HepG2 (cell line): ENCODE data around the gene RBM8A. TPM values are rescaled to one million over a fixed set of nuclear protein-coding genes. Genes with fewer than 3 reads are reported as not detected.

Experiments used
- AKAP8 ChIP-seq: sonication (generic); formaldehyde crosslinking; IDR thresholded peaks from 2 replicates; pipeline ENCODE4 v1.5.1; 2020; ENCODE audit warnings: mild to moderate bottlenecking, missing genetic modification reagents
- IRX3 ChIP-seq: sonication (generic); formaldehyde crosslinking; IDR thresholded peaks from 2 replicates; pipeline ENCODE4 v1.8.1; 2023; ENCODE audit warnings: mild to moderate bottlenecking, low read depth, missing genetic modification reagents, borderline replicate concordance
- JUN ChIP-seq: sonication (generic); formaldehyde crosslinking; IDR thresholded peaks from 2 replicates; pipeline ENCODE4 v1.4.0; 2020; ENCODE audit warnings: mild to moderate bottlenecking, missing genetic modification reagents
- KAT7 ChIP-seq: IDR thresholded peaks from 2 replicates; pipeline ENCODE4 v1.6.1; 2018; ENCODE audit warnings: borderline replicate concordance, missing compliant biosample characterization
- MZF1 ChIP-seq: sonication (generic); formaldehyde crosslinking; IDR thresholded peaks from 2 replicates; pipeline ENCODE4 v1.8.1; 2023; ENCODE audit warnings: mild to moderate bottlenecking, missing genetic modification reagents, borderline replicate concordance
- NFKB2 ChIP-seq: sonication (generic); formaldehyde crosslinking; IDR thresholded peaks from 2 replicates; pipeline ENCODE4 v1.4.0; 2020; ENCODE audit warnings: missing genetic modification reagents, borderline replicate concordance
- NR2F2 ChIP-seq: IDR thresholded peaks from 2 replicates; pipeline ENCODE4 v1.6.1; 2012; ENCODE audit warnings: low read depth, inconsistent platforms, borderline replicate concordance
- NR2F6 ChIP-seq, 2 experiments: IDR thresholded peaks; 2 replicates each; pipeline ENCODE4 v1.6.1; 2016; ENCODE audit warnings: antibody characterized with exemption in 1 of 2, mild to moderate bottlenecking in 1 of 2
- PHF21A ChIP-seq: sonication (generic); formaldehyde crosslinking; IDR thresholded peaks from 2 replicates; pipeline ENCODE4 v1.5.0; 2020; ENCODE audit warnings: mild to moderate bottlenecking, missing genetic modification reagents
- POLR2G ChIP-seq: fragments of 200-400 bp; formaldehyde crosslinking; IDR thresholded peaks from 2 replicates; pipeline ENCODE4 v1.6.1; 2018; ENCODE audit warnings: mild to moderate bottlenecking, low read depth, low read length, moderate library complexity
- RELA ChIP-seq: sonication (generic); formaldehyde crosslinking; IDR thresholded peaks from 2 replicates; pipeline ENCODE4 v1.4.0; 2020; ENCODE audit warnings: missing genetic modification reagents
- RXRA ChIP-seq: sonication (generic); formaldehyde crosslinking; IDR thresholded peaks from 2 replicates; pipeline ENCODE4 v1.5.1; 2020; ENCODE audit warnings: missing genetic modification reagents
- SNAPC4 ChIP-seq: sonication (generic); formaldehyde crosslinking; IDR thresholded peaks from 2 replicates; pipeline ENCODE4 v1.4.0; 2020; ENCODE audit warnings: mild to moderate bottlenecking, missing genetic modification reagents
- SP1 ChIP-seq, 2 experiments: fragments of 450-650 bp in 1 of 2; sonication (generic) in 1 of 2; formaldehyde crosslinking in 1 of 2; IDR thresholded peaks; 2 replicates each; pipeline versions ENCODE4 v1.4.0 to v1.6.1; 2016 to 2020; ENCODE audit warnings: missing genetic modification reagents in 1 of 2
- SPEN ChIP-seq: sonication (generic); formaldehyde crosslinking; IDR thresholded peaks from 2 replicates; pipeline ENCODE4 v1.5.1; 2020; ENCODE audit warnings: low read depth, mild to moderate bottlenecking, missing genetic modification reagents
- TEAD3 ChIP-seq: optimal IDR thresholded peaks from 2 replicates; pipeline ENCODE3; 2016; ENCODE audit warnings: borderline replicate concordance
- XBP1 ChIP-seq: sonication (generic); formaldehyde crosslinking; IDR thresholded peaks from 2 replicates; pipeline ENCODE4 v1.5.0; 2020; ENCODE audit warnings: missing genetic modification reagents
- ZC3H13 ChIP-seq: sonication (generic); formaldehyde crosslinking; IDR thresholded peaks from 2 replicates; pipeline ENCODE4 v1.8.1; 2023; ENCODE audit warnings: mild to moderate bottlenecking, missing genetic modification reagents, moderate library complexity
- ZNF446 ChIP-seq: sonication (generic); formaldehyde crosslinking; IDR thresholded peaks from 2 replicates; pipeline ENCODE4 v1.5.0; 2020; ENCODE audit warnings: mild to moderate bottlenecking, missing genetic modification reagents
- ZNF589 ChIP-seq: sonication (generic); formaldehyde crosslinking; conservative IDR thresholded peaks from 2 replicates; pipeline ENCODE4 v1.8.0; 2022; ENCODE audit warnings: mild to moderate bottlenecking, moderate library complexity, missing genetic modification reagents
- polyA plus RNA-seq, 8 experiments: library from polyadenylated mRNA; depleted of rRNA in 3 of 8; stranded (reverse) in 7 of 8; unstranded in 1 of 8; fragments of >200 nt; fragmentation: Illumina TruSeq in 4 of 8; extraction: Trizol in 4 of 8; gene quantifications; 2 replicates each; pipeline versions ENCODE4 v1.2.1 to v1.2.3, GENCODE V29; 2011 to 2016; ENCODE audit warnings: low read depth in 4 of 8, missing spikeins in 1 of 8, mixed read lengths in 1 of 8; ENCODE audit not compliant: insufficient read depth in 1 of 8
- total RNA-seq, 5 experiments: library from RNA; depleted of rRNA; stranded (reverse); fragments of >200 nt; fragmentation: Illumina TruSeq; extraction: Trizol; gene quantifications; 2 replicates each; pipeline ENCODE4 v1.2.3, GENCODE V29; 2016; ENCODE audit warnings: low read depth in 1 of 5
- TF ChIP-seq, protein P1 (sequence below): sonication (generic); formaldehyde crosslinking; IDR thresholded peaks from 2 replicates; pipeline ENCODE4 v1.4.0; 2020; ENCODE audit warnings: missing genetic modification reagents, mild to moderate bottlenecking, borderline replicate concordance
- TF ChIP-seq, protein P2 (sequence below): sonication (generic); formaldehyde crosslinking; IDR thresholded peaks from 2 replicates; pipeline ENCODE4 v1.4.0; 2020; ENCODE audit warnings: mild to moderate bottlenecking, missing genetic modification reagents

The RBM8A gene
- total and polyA plus RNA-seq, 2 of the 13 experiments (the other 11 are each of a cell fraction or from before 2014, with no cell fraction given): 106 to 162 TPM

DNA sequence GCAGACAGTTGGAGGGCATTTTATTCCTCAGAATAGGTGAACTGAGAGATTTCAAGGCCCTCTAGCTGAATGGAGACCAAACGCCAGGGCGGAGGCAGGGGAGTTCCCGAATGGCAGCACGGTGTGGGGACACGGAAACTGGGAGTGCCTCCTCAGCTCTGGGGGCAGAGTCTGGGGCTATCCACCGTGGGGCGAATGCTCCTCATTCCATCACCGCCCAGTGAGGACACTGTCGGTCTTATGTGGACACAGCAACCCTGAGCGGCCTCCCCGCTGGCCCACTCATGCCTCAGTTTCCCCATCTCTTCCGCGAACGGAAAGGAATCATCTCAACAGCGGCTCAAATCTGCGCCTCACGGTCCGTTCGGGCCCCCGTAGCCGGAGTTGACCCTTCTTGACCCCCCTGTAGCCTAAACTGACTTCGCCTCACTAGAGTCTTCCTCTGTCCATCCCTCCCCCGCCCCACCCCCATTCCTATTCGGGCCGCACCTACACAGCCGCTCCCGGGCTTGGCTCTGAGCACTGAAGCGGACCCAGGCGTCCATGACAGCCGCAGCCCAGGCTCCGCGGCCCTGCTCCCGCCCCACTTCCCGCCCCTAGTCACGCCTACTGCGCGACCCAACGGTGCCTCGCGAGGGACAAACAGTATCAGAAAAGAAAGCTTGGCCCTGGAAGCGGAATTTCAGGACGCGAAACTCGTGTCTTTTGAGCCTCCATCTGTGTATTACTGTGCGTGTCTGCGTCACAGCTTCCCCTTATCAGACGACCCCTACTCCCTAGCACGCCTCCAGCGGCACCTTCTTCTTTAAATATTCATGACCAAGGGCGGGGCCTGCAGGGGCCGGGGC is 8.9 kb downstream of the RBM8A start, which contains the start of gene PEX11B (continued):
- TF ChIP-seq SNAPC4 (CRISPR knock-in tag): peak; percentile 65; the same call in 1 of the 2 replicates
- TF ChIP-seq POLR2G: peak; percentile 66
- TF ChIP-seq NR2F6 (IDR thresholded peaks at IDR 0.05): peak; percentile 61; the same call in 1 of the 2 replicates
- peak; percentile 9; the same call in 1 of the 2 replicates for TF ChIP-seq NR2F6 (CRISPR knock-in tag; IDR thresholded peaks at IDR 0.05)
- TF ChIP-seq PHF21A (CRISPR knock-in tag): peak; percentile 50; the same call in 1 of the 2 replicates
- TF ChIP-seq, protein P1, sequence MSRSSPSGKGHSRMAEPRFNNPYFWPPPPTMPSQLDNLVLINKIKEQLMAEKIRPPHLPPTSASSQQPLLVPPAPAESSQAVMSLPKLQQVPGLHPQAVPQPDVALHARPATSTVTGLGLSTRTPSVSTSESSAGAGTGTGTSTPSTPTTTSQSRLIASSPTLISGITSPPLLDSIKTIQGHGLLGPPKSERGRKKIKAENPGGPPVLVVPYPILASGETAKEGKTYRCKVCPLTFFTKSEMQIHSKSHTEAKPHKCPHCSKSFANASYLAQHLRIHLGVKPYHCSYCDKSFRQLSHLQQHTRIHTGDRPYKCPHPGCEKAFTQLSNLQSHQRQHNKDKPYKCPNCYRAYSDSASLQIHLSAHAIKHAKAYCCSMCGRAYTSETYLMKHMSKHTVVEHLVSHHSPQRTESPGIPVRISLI: no peak
- TF ChIP-seq, protein P2, sequence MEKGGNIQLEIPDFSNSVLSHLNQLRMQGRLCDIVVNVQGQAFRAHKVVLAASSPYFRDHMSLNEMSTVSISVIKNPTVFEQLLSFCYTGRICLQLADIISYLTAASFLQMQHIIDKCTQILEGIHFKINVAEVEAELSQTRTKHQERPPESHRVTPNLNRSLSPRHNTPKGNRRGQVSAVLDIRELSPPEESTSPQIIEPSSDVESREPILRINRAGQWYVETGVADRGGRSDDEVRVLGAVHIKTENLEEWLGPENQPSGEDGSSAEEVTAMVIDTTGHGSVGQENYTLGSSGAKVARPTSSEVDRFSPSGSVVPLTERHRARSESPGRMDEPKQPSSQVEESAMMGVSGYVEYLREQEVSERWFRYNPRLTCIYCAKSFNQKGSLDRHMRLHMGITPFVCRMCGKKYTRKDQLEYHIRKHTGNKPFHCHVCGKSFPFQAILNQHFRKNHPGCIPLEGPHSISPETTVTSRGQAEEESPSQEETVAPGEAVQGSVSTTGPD (CRISPR knock-in tag): no peak
- no peak for TF ChIP-seq XBP1 (CRISPR knock-in tag)
- TF ChIP-seq JUN: 0 out of 2 replicates have a peak, but pooled peaks have one; percentile 47
- no peak; the same call in 1 of the 2 replicates for TF ChIP-seq ZNF446 (CRISPR knock-in tag)
- TF ChIP-seq RXRA (CRISPR knock-in tag): 0 out of 2 replicates have a peak, but pooled peaks have one; percentile 19
- TF ChIP-seq NFKB2 (CRISPR knock-in tag): no peak
- TF ChIP-seq KAT7 (CRISPR knock-in tag): peak; percentile 44; the same call in 1 of the 2 replicates
- TF ChIP-seq NR2F2: no peak
- TF ChIP-seq AKAP8: no peak
- no peak for TF ChIP-seq SP1 (IDR thresholded peaks at IDR 0.05)
- TF ChIP-seq SP1 (CRISPR knock-in tag; IDR thresholded peaks at IDR 0.05): peak; percentile 84
- TF ChIP-seq MZF1 (CRISPR knock-in tag): 0 out of 2 replicates have a peak, but pooled peaks have one; percentile 15
- TF ChIP-seq SPEN: peak; percentile 73; the same call in 1 of the 2 replicates
- TF ChIP-seq RELA (CRISPR knock-in tag): no peak
- peak; percentile 46; the same call in 1 of the 2 replicates for TF ChIP-seq ZC3H13 (CRISPR knock-in tag)
- 0 out of 2 replicates have a peak, but pooled peaks have one; percentile 12 for TF ChIP-seq ZNF589 (CRISPR knock-in tag)
- peak; percentile 38 for TF ChIP-seq TEAD3 (CRISPR knock-in tag)
- no peak for TF ChIP-seq IRX3
